ENCODE results near the gene CTNNA1.
A peak's percentile ranks its signal among the peaks of the same experiment; 100 is the strongest.

CTNNA1 gene

DNA sequence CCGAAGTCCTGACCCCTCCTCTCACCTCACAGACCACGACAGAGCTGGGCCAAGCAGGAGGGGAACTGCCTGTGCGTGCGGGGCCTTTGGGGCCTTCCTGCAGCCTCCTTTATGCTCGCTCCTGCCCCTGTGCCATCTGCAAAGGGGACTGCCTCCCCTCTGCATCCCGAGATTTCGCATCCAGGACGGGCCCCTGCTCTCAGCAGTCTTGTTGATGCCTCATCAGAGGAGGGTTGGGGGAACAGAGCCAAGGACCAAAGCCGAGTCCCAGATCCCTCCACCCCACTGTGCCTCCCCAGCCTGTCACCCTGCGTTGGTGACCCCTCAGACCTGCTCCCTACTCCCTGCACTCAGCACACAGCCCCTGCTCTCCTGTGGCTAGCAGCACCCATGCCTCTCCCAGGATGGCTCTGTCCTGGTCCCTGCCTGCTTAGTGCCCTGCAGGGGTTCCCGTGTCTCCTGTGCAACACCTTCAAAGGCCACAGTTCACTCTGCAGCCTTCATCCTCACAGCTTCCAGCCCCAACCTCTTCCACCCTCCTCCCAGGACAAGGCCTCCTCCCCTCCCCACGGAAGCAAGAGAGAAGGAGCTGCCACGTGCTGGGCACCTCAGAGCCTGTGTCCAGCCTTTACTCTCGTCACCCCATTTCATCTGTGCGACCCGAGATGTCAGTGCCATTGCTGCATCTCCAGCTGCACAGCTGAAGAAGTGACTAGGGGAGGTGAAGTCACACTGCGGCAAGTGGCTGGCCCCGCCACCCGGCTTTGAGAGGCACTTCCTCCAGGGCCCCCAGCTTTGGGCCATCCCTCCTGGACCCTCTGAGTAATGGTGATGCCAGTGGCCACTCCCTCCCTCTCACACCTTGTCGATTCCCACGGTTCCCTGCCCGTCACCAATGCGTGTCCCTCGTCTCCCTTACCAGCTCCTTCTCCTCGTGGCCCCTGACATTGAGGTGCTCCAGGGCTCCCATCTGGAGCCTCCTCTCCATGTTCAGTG is 184.5 kb downstream of the CTNNA1 start:
- DNase-seq, result no peak

DNA sequence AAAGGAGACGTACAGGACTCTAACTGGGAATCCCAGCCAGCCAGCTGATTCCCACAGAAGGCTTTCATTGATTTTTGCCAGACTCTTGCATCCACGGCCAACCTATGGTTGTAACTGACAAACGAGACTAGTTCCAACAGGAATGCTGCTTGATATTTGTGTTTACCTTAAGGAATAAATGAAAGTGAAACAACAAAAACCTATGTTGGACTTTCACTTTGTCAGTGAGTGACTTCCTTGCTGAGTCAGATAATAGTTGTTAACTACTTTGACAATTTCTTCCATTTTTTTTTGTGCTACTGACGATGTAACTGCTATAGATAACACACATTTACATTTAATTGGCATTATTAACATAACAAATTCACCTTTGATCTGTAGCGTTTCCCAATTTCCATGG is 185.3 kb downstream of the CTNNA1 start:
- no peak for DNase-seq

DNA sequence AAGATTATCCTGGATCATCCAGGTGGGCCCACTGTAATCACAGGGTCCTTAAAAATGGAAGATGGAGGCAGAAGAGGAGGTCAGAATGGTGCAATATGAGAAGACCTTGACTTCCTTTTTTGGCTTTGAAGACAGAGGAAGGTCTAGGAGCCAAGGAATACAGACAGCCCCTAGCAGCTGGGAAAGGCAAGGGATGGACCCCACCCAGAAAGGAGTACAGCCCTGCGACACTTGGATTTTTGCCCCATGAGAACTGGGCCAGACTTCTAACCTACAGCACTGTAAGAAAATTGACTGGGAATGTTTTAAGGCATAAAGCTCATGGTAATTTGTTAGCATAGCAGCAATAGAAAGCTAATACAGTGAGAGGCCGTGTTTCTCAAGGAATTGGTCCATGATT is 188.8 kb downstream of the CTNNA1 start:
- no peak for DNase-seq

DNA sequence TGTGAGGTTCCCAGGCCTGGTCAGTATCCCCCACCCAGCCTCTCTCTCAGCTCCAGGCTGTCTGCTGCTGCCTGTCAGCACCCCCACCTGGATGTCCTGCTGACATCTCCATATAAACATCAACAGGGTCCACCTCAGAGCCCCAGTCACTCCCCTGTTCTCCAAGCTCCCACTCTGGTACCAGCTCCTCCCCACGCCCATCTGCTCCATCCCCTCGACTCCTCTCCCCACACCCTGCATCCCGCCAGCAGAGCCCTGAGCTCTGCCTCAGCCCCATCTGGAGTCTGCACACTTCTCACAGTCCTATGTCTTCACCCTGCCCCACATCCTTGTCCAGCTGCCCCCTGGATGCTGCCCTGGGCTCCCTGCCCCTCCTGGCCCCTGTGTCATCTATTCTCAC is 189.6 kb downstream of the CTNNA1 start:
- no peak for DNase-seq

DNA sequence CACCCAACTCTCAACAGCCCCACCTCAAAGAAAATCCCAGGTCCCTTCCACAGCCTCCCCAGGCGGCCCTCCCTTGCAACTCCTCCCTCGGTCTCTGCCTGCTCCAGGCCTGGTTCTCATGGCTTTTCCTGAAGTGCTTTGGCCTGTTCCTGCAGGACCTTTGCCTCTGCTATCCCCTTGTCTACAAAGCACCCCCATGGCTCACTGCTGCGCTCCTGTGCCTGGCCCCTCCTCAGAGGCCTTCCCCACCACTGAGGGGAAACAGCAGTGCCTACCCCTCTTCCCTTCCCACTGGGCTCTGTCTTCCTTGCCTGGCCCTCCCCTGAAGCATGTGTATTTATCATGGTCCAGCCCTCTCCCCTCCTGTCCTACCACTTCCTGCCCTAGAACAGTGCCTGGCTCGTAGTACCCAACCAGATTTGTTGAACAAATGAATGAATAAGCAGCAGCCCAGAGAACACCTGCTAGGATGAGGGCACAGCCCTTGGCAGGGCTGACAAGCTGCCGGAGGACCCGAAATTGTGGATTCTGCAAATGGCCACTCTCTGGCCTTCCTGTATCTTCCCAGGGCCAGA is 190.5 kb downstream of the CTNNA1 start:
- no peak for DNase-seq

DNA sequence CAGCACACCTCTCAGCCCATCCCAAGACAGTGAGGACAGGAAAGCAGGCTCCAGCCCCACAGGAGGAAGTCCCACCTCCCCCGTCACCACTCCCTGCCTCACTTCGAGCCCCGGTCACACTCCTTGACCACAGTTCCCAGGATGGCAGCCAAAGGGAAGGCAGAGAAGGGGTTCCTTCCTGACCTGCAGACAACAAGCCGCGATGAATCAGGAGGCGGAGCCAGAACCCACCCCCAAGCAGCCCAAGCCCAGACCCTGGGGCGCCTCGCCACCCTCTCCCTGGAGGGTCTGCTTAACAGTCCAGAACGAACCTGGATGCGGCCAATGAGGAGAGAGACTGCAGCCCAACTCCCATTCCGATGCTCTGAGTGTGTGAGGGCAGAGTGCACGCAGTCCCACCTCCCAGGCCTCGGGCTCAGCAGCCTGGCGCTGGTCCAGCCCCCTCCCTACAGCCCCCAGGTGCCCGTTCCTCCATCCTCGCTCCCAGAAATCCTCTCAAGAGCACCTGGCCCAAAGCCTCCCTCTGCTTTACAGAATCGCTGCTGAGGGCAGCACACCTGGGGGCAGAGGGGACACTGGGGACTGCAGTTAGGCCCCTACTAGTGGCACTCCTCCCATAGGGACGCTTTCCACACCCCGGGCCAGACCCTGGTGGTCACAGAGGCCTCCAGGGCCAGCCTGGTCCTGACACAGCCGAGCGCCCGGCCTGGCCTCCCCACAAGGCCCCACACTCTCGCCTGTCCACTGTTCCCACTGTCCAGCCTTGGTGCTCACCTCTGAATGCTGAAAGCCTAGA is 191.5 kb downstream of the CTNNA1 start:
- no peak for DNase-seq

DNA sequence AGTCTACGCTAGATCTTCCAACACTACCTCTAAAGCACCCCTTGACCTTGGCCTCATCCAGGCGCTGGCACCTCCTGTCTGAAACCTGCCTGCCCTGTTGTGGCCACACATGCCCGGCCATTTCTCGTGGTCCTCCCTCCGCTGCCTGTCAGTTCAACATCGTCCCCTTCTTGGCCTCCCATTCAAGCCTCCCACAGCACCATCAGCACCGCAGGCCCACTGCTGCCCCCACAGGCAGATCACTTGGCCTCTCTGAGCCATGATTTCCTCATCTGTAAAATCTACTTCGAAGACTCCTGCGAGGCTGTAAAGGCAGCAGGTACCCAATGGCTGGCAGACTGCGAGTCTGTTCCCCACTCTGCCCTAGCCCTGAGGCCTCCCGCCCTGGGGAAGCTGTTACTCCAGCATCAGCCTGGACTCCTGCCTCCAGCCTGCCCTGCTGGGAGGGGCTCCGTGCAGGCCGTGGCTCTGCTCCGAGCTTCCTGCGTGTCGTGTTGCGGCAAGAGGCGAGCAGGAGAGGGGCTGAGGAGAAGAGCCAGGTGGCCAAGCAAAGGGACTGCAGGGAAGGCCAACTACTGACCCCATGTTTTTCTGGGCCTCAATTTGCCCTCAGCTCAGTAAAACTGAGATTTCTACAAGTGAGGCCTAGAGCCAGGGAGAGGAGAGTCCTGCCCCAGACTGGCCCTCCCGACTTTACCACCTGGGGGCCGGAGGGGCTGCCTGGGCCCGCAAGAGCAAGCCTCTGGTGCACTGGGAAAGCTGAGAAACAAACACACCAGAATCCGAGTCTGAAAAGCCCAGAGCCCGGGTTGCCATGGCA is 192.4 kb downstream of the CTNNA1 start:
- DNase-seq, result no peak

DNA sequence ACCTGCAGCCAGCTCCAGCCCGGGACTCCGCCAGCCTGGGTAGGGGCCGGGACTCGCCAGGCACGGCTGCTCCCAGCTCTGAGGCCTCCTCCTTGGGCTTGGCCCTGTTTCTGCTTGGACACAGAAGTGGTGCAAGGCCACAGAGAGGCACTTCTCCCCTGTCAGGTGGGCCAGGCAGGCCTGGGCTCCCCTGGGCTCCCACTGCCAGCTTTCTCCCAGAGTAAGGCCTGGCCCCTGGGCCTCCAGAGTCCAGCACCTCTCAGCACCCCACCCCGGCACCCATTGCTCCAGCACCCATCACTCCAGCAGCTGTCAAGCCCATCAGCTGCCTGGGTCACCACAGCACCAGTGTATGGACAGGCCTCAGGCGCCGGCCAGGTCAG is 193.0 kb downstream of the CTNNA1 start:
- DNase-seq, result no peak

DNA sequence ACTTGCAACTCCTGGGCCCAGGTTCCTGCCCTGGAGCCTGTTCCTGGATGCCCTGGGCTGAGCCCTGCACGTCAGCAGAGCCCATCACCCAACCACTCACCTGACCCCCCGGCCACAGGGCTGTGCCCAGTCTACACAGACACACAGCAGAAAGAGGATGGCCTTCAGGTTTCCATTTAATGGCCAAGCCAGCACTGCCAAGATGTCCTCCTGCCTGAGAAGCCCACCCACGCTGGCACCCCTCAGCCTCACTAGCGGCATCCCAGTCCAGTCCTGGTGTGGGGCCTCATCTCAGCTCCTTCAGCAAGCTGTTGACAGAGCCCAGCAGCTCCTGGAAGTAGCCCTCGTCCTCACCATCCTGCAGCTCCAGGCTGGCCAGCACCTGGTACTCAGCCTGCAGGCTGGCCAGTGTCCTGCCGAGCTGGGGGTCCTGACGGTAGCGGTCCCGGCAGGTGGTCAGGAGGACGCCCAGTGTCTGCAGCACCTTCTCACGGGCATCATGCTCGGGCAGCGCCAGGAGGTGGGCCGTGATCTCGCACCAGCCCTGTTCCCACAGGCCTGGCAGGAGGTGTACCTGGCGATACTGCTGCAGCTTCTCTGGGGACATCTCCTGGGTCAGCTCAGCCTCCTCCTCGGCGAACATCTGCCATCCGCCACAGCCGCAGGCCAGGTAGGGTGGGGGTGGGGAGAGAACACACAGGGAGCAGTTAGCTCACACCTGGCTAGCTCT is 193.8 kb downstream of the CTNNA1 start:
- no peak for DNase-seq

DNA sequence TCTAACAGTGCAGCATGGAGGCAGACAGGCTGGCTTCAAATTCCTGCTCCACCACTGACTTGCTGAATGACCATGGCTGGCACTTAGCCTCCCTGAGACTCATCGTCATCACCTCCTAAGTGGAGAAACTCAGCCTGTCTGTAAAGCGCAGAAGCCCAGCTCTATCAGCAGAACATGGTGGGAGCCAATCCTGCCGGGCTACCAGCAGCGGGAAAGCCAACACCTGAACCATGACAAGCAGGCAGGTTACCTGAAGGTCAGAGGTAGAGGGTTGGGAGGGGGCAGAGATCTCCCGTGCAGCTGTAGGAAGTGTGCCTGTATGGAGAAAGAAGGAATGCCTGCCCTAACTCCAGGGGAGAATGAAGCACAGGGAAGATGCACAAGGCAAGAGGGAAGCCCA is 194.6 kb downstream of the CTNNA1 start:
- DNase-seq, result no peak

DNA sequence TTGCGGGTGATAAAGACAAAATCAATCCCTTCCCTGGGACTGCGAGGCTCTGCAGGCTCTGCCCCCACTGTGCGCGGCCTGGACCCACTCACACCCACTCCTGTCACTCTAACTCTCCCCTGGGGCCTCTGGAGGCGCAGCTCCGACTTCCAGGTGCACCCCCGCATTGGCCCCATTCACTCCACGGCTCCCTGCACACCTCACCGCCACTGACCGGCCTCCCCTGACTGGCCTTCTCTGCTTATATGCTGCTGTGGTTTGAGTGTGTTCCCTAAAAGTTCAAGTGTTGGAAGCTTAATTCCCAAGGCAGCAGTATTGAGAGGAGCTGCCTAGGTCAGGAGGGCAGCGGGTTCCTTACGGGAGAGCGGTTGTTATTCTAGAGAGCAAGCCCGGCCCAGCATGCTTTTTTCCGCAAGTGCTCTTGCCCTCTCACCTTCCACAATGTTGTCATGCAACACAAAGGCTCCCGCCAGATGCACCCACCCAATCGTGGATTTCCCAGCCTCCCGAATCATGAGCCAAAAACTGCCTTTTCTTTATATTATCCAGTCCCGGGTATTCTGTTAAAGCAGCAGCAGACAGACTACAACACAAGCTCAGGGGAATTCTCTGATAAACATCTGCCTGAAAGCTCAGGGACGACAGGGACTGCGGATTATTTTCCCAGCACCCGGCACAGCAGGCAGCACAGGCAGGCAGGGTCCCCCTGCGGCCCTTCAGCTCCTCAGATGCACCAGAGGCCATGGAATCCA is 195.4 kb downstream of the CTNNA1 start:
- DNase-seq, result no peak

DNA sequence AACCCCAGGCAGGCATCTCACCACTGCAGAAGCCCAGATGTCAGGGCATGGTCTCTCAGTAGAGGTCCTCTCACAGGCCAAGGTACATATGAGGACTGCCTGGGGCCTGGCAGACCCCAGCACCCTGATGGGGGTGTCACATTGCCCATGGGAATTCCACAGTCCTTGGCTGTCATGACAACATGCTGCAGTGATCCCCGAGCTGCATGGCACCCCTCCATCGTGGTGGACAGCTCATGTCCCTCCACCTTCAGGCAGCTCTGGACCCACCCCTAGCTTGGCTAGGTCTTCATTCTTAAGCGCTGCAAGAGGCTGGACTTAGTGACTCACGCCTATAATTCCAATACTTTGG is 196.0 kb downstream of the CTNNA1 start:
- no peak for DNase-seq

DNA sequence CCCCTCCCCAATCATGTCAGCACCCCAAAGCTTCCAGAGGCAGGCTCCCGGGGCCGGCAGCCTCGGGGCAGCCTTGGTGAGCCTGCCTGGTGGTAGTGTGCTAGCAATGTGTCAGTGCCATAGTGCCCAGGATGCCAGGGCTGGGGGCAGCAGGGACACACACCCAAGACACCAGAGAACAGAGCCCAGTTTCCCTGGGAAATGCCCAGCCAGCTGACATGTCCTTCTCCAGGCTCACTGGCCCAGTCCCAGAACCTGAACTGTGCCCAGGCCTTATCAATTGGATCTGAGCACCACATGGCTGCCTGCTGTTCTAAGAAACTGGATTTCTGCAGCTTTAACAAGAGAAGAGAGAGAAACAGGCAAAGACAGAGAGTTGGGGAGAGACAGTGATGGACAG is 196.8 kb downstream of the CTNNA1 start:
- DNase-seq, result no peak

DNA sequence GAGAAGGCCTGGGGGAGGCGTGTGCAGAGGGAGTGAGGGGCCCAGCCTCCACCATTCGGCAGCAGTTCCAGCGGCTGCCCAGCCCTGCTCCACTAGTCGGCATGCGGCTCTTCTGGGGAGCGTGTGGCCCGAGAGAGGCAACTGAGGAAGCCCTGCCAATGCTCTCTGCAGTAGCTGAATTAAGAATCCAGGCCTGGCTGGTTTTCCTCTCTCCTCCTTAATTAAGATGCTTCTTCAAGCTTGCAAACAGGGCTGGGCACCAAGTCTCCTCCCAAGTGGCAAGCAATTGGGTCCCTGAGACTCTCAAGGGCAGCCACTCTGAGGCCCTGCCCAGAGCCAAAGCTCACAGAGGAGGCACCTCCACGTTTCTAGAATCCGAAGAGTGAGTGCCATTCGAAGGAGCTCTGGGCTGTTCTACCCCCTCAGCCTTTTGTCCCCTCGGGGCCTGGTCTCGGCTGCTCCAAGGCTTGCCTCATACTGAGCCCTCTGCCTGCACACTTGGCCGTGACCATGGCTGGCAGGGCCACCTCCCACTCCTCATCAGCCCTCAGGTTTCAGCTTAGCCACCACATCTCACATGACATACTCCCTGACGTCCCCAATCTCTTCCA is 197.3 kb downstream of the CTNNA1 start:
- DNase-seq, result no peak

DNA sequence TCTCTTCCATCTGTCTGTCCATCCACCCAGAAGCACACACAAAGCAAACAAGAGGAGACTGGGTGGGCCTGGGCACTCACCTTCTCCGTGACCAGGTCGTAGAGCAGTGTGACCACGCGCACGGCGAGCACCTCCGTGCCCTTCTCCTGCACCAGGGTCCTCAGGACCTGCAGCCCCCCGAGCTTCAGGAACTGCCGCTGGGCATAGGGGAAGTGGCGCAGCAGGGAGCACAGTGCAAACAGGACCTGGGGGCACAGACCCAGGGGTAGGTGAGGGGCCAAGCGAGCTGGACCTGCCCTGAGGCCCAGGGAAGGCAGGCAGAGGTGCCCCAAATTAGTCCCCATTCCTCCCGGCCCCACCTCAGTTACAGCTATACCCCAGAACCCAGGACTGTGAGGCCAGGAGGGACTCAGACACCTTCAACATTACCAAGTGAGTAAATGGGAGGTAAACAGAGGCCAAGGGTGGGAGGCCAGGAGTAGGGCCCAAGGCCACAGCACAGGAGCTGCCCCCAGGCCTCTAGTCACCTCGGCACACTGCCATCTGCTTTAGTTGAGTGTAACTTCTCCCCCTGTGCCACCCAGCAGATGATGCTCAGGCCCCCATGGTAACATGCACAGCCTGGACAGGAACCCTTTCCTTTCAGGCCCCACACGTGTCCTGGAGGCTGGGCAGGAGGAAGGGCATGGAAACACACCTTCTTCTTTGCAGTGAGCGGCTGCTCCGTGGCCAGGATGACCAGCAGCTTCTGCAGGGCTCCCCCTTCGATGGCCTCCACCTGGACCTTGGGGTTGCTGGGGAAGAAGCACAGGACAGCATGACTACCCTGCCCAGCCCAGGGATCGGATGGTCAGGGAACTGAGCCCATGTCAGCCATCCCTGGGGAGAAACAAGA is 198.1 kb downstream of the CTNNA1 start:
- DNase-seq, result no peak

DNA sequence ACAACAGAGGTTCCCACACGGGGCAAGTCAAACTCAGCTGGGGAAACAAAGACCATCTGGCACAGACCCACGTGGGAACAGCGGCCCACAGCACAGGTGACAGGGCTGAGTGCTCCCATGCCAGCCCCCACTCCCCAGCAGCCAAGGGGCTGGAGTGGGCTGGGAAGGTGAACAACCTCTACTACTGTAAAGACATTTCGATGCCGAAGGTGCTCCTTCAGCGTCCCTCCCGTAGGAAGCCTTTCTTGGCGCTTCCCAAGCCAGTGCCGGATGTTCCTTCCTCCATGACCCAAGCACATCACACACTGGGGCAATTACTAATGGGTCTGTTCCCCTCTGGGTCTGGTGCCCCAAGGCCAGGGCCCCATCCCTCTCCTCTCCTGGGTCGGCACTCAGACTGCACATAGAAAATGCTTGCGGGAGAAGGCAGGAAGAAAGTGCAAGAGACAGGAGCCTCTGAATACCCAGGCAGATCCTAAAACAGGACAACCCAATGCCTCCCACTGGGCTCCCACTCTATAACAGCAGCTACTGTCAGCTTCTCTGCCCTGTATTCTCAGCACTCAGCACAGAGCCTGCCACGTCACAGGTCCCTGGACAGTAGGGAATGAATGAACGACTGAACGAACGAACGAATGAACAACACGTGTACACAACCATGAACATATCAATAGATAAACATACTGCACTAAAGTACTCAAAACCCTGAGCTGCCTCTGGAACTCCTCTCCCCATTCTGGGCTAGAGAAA is 198.9 kb downstream of the CTNNA1 start:
- DNase-seq, result no peak

DNA sequence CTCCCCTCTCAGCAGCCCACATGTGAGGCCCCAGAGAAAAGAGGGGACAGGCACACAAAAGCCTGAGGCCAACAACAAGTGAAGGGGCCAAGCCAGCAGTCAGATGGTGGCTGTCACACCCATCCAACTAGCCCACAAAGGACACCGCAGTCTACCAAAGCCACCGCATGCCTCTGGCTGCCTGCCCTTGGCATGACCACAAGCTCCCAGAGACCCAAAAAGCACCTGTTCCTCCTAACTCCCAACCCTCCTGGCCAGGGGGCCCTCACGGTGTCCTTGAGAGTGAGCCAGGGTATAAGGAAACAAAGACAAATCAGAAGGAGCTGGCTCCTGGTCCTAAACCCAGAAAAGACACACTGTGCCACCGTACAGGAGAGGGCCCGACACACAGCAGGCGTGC is 199.7 kb downstream of the CTNNA1 start:
- no peak for DNase-seq

DNA sequence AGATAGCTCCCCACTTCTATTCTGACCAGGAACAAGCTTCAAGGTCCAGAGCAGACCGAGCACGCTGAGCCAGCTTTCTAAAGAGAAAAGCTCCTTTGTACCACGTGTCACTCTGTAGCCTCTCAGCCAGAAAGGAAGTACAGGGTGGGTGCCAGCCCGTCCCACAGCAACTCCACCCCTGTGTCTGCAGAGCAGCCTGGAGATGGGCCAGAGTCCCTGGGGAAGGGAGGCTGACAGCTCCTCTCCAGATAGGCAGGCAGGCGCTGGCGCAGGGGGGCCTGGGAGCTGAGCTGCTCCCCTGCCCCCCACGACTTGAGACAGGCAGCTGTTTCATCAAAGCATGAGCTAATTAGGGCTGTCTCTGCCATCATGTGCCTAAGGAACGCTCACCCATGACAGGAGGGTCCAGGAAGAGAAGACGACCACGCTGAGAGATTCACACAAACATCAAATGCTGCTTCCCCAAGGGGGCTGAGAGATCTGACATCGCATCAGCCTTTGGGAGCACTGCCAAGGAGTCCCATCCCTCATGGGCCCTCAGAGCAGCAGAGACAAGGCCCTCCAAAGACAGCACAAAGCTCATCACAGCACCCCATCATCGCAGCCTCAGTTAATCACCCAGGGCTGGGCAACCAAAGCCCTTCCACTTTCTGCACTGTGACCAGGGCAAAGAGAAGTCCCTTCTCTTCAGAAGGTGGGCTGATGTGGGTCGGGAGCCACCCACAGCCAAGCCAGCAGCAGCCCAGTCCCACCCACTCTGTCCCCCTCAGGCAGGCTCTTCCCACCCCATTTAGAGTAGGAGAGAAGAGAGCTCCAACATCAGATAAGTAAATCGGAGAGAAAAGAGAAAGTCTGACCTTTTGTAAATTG is 200.4 kb downstream of the CTNNA1 start:
- DNase-seq, result peak; percentile 49 to 54
